WTC11 (cell line): ENCODE results near the gene MMP13. TPM values are rescaled to one million over a fixed set of nuclear protein-coding genes. Genes with fewer than 3 reads are reported as not detected.

Experiments
- ATAC-seq: fragments of 200-7000 bp; cut with Tn5 transposase; 2 replicates; pipeline ENCODE4 v1.10.0; 2021; ENCODE audit warnings: mild to moderate bottlenecking, moderate library complexity
- CTCF ChIA-PET: fragments of 300-600 bp; sonication (Branson Sonifier 250); formaldehyde crosslinking; loops from one replicate; lab custom pipeline; 2021; ENCODE audit warnings: antibody characterized with exemption; lab: Charles Lee
- POLR2A ChIA-PET: fragments of 350-600 bp; sonication (Branson Sonifier 250); formaldehyde crosslinking; loops from one replicate; lab custom pipeline; 2021; ENCODE audit warnings: antibody characterized with exemption; lab: Charles Lee
- DNase-seq: peaks from one replicate; pipeline ENCODE4 v3.0.0; 2021; ENCODE audit warnings: low spot score
- H3K27ac Mint-ChIP-seq: 2 replicates; pipeline ENCODE4 v1.8.0; 2021; ENCODE audit warnings: mixed read lengths
- H3K27me3 Mint-ChIP-seq: 2 replicates; pipeline ENCODE4 v1.8.0; 2021; ENCODE audit warnings: low read depth, mild to moderate bottlenecking, moderate library complexity, mixed read lengths
- H3K36me3 Mint-ChIP-seq: 2 replicates; pipeline ENCODE4 v1.8.0; 2021; ENCODE audit warnings: mixed read lengths
- H3K4me1 Mint-ChIP-seq: 2 replicates; pipeline ENCODE4 v1.8.0; 2022; ENCODE audit warnings: mixed read lengths
- H3K4me3 Mint-ChIP-seq: 2 replicates; pipeline ENCODE4 v1.8.0; 2021; ENCODE audit warnings: mild to moderate bottlenecking, moderate library complexity, mixed read lengths
- H3K9me3 Mint-ChIP-seq: 2 replicates; pipeline ENCODE4 v1.8.0; 2021; ENCODE audit warnings: mixed read lengths
- CDX4 ChIP-seq: fragments of 250-450 bp; sonication (Bioruptor Pico); IDR thresholded peaks from 2 replicates; pipeline ENCODE4 v1.9.0; 2021; ENCODE audit warnings: moderate library complexity, mild to moderate bottlenecking, inconsistent platforms, borderline replicate concordance
- GRHL2 ChIP-seq: fragments of 250-450 bp; sonication (Bioruptor Pico); IDR thresholded peaks from 2 replicates; pipeline ENCODE4 v1.8.0; 2022; ENCODE audit warnings: mild to moderate bottlenecking, moderate library complexity; ENCODE audit not compliant: insufficient replicate concordance, severe bottlenecking
- JAZF1 ChIP-seq: fragments of 250-450 bp; sonication (Bioruptor Pico); IDR thresholded peaks from 2 replicates; pipeline ENCODE4 v1.9.0; 2021; ENCODE audit warnings: moderate library complexity, mild to moderate bottlenecking, inconsistent platforms
- JUN ChIP-seq: sonication (generic); formaldehyde crosslinking; IDR thresholded peaks from 2 replicates; pipeline ENCODE4 v1.8.0; 2023; ENCODE audit warnings: mild to moderate bottlenecking, missing genetic modification reagents
- KAT7 ChIP-seq: sonication (generic); formaldehyde crosslinking; IDR thresholded peaks from 2 replicates; pipeline ENCODE4 v1.8.1; 2023; ENCODE audit warnings: missing genetic modification reagents, mild to moderate bottlenecking, borderline replicate concordance
- MYBL2 ChIP-seq: sonication (generic); formaldehyde crosslinking; IDR thresholded peaks from 2 replicates; pipeline ENCODE4 v1.8.1; 2023; ENCODE audit warnings: mild to moderate bottlenecking, moderate library complexity, missing genetic modification reagents
- NFYB ChIP-seq: sonication (generic); formaldehyde crosslinking; conservative IDR thresholded peaks from 2 replicates; pipeline ENCODE4 v1.8.0; 2022; ENCODE audit warnings: low read depth, missing genetic modification reagents
- SMAD3 ChIP-seq: sonication (generic); formaldehyde crosslinking; IDR thresholded peaks from 2 replicates; pipeline ENCODE4 v1.8.0; 2022; ENCODE audit warnings: missing genetic modification reagents, mild to moderate bottlenecking, borderline replicate concordance
- TCF7 ChIP-seq: sonication (generic); formaldehyde crosslinking; IDR thresholded peaks from 2 replicates; pipeline ENCODE4 v1.8.0; 2022; ENCODE audit warnings: mild to moderate bottlenecking, low read depth, missing genetic modification reagents, moderate library complexity
- TEAD1 ChIP-seq: sonication (generic); formaldehyde crosslinking; IDR thresholded peaks from 2 replicates; pipeline ENCODE4 v1.8.0; 2022; ENCODE audit warnings: mild to moderate bottlenecking, missing genetic modification reagents
- TEAD4 ChIP-seq: sonication (generic); formaldehyde crosslinking; IDR thresholded peaks from 2 replicates; pipeline ENCODE4 v1.8.0; 2022; ENCODE audit warnings: mild to moderate bottlenecking, missing genetic modification reagents
- ZBTB43 ChIP-seq: sonication (generic); formaldehyde crosslinking; IDR thresholded peaks from 2 replicates; pipeline ENCODE4 v1.8.1; 2023; ENCODE audit warnings: mild to moderate bottlenecking, missing genetic modification reagents
- ZNF138 ChIP-seq: sonication (generic); formaldehyde crosslinking; conservative IDR thresholded peaks from 2 replicates; pipeline ENCODE4 v1.8.1; 2022; ENCODE audit warnings: mild to moderate bottlenecking, moderate library complexity, missing genetic modification reagents
- ZNF219 ChIP-seq: sonication (generic); formaldehyde crosslinking; IDR thresholded peaks from 2 replicates; pipeline ENCODE4 v1.8.0; 2023; ENCODE audit warnings: missing genetic modification reagents, mild to moderate bottlenecking, borderline replicate concordance
- ZNF232 ChIP-seq: sonication (generic); formaldehyde crosslinking; IDR thresholded peaks from 2 replicates; pipeline ENCODE4 v1.8.0; 2022; ENCODE audit warnings: mild to moderate bottlenecking, missing genetic modification reagents
- ZNF317 ChIP-seq: sonication (generic); formaldehyde crosslinking; IDR thresholded peaks from 2 replicates; pipeline ENCODE4 v1.8.1; 2023; ENCODE audit warnings: low read depth, mild to moderate bottlenecking, moderate library complexity, missing genetic modification reagents, borderline replicate concordance
- ZNF396 ChIP-seq: fragments of 250-450 bp; sonication (Bioruptor Pico); IDR thresholded peaks from 2 replicates; pipeline ENCODE4 v1.8.0; 2021; ENCODE audit warnings: mild to moderate bottlenecking, moderate library complexity, borderline replicate concordance
- ZSCAN18 ChIP-seq: fragments of 250-450 bp; sonication (Bioruptor Pico); IDR thresholded peaks from 2 replicates; pipeline ENCODE4 v2.1.2; 2022; ENCODE audit warnings: mild to moderate bottlenecking, moderate library complexity
- total RNA-seq: library from RNA; stranded (reverse); gene quantifications from 3 replicates; pipeline ENCODE4 v1.2.3, GENCODE V29; 2021
- TF ChIP-seq, protein P1 (sequence below): sonication (generic); formaldehyde crosslinking; IDR thresholded peaks from 2 replicates; pipeline ENCODE4 v1.8.0; 2023; ENCODE audit warnings: missing genetic modification reagents
- TF ChIP-seq, protein P2 (sequence below): fragments of 250-450 bp; sonication (Bioruptor Pico); IDR thresholded peaks from 2 replicates; pipeline ENCODE4 v1.9.0; 2021; ENCODE audit warnings: mild to moderate bottlenecking
- TF ChIP-seq, protein P3 (sequence below): sonication (generic); formaldehyde crosslinking; IDR thresholded peaks from 2 replicates; pipeline ENCODE4 v1.8.1; 2022; ENCODE audit warnings: low read depth, mild to moderate bottlenecking, moderate library complexity, missing genetic modification reagents, borderline replicate concordance

The MMP13 gene
- total RNA-seq, 1 experiment from 2014 or later, result not detected

DNA sequence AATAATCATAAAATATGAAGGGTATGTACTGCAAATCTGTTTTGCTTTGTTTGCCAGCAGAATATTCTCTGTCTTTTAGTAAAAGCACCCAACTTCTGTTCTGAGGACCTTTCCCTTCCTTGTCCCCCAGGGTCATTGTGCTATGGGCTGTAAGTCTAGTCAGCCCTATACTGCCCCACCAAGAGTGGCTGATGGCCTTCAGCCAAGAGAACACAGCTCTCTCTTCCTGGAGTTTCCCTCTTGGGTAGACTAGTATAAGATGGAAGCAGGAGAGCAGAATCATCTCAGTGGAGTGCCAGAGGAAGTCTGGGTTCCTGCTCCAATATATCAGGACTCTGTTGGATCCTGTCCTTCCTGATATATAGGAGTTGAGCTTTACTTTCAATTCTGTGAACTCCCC is 29.0 kb downstream of the MMP13 start:
- Mint-ChIP-seq H3K4me3 (no peak overlapping the region), H3K36me3 (no peaks in the 10 kb centered on the region), H3K9me3 (no peaks in the 10 kb centered on the region), H3K4me1 (no peaks in the 10 kb centered on the region), H3K27ac (no peak overlapping the region), H3K27me3 (no peaks in the 10 kb centered on the region)
- no peak for ATAC-seq
- DNase-seq, result no peak
- ChIA-PET CTCF (interaction anchor here (4.6 kb wide), 1 partner anchor 12 kb away, joined by 34 read pairs; no protein-coding TSS in a partner anchor), POLR2A (no interaction called here)
- no peak for TF ChIP-seq TCF7 (CRISPR knock-in tag)
- TF ChIP-seq, protein P1, sequence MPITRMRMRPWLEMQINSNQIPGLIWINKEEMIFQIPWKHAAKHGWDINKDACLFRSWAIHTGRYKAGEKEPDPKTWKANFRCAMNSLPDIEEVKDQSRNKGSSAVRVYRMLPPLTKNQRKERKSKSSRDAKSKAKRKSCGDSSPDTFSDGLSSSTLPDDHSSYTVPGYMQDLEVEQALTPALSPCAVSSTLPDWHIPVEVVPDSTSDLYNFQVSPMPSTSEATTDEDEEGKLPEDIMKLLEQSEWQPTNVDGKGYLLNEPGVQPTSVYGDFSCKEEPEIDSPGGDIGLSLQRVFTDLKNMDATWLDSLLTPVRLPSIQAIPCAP (CRISPR knock-in tag), result no peak
- no peak for TF ChIP-seq ZSCAN18 (CRISPR knock-in tag)
- no peak for TF ChIP-seq JAZF1 (CRISPR knock-in tag)
- TF ChIP-seq ZNF317 (CRISPR knock-in tag), result no peak
- TF ChIP-seq, protein P2, sequence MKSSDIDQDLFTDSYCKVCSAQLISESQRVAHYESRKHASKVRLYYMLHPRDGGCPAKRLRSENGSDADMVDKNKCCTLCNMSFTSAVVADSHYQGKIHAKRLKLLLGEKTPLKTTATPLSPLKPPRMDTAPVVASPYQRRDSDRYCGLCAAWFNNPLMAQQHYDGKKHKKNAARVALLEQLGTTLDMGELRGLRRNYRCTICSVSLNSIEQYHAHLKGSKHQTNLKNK (CRISPR knock-in tag), result no peak
- TF ChIP-seq NFYB (CRISPR knock-in tag), result no peak
- no peak for TF ChIP-seq ZBTB43 (CRISPR knock-in tag)
- no peak for TF ChIP-seq ZNF396 (CRISPR knock-in tag)
- TF ChIP-seq GRHL2 (CRISPR knock-in tag), result no peak
- no peak for TF ChIP-seq TEAD1

DNA sequence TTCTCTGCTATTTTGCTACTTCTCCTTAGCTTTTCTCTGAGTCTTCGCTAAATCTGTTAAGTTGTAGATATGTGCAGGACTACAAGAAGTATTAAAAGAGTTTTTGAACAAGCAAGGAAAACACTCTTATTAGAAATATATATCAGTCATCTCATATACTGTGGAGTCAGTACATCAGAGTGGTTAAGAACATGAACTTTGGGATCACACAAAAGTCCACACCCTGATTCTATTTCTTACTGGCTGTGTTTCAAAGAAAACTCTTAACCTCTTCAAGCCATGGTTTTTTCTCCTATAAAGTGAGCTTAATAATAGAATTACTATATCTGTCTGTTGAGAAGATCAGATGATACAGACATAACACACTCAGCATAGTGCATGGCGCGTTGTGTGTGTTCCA is 29.5 kb downstream of the MMP13 start:
- H3K27me3 Mint-ChIP-seq, result no peaks in the 10 kb centered on the region
- CTCF ChIA-PET, result interaction anchor here (4.6 kb wide), 1 partner anchor 11 kb away, joined by 34 read pairs; no protein-coding TSS in a partner anchor
- no peak overlapping the region for H3K27ac Mint-ChIP-seq
- ATAC-seq, result no peak
- DNase-seq, result no peak
- TF ChIP-seq JUN (CRISPR knock-in tag) (no peak), ZNF232 (no peak), ZNF219 (CRISPR knock-in tag) (no peak), TEAD4 (CRISPR knock-in tag) (no peak), MYBL2 (no peak), KAT7 (CRISPR knock-in tag) (no peak), ZNF138 (no peak), TEAD1 (no peak), CDX4 (CRISPR knock-in tag) (no peak), SMAD3 (CRISPR knock-in tag) (no peak)
- TF ChIP-seq, protein P3, sequence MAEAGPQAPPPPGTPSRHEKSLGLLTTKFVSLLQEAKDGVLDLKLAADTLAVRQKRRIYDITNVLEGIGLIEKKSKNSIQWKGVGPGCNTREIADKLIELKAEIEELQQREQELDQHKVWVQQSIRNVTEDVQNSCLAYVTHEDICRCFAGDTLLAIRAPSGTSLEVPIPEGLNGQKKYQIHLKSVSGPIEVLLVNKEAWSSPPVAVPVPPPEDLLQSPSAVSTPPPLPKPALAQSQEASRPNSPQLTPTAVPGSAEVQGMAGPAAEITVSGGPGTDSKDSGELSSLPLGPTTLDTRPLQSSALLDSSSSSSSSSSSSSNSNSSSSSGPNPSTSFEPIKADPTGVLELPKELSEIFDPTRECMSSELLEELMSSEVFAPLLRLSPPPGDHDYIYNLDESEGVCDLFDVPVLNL (CRISPR knock-in tag), result no peak
- TF ChIP-seq, all 79 proteins: peak for 0
- POLR2A ChIA-PET, result no interaction called here
- H3K9me3 Mint-ChIP-seq, result no peaks in the 10 kb centered on the region
- H3K4me1 Mint-ChIP-seq, result no peaks in the 10 kb centered on the region
- no peak overlapping the region for H3K4me3 Mint-ChIP-seq
- H3K36me3 Mint-ChIP-seq, result no peaks in the 10 kb centered on the region
